Endodermal cell (in vitro differentiated cells): Measurements from ENCODE around the gene WFS1. TPM values are rescaled to one million over a fixed set of nuclear protein-coding genes. Genes with fewer than 3 reads are reported as not detected.

Experiments
- DNase-seq: peaks from one replicate; pipeline ENCODE4 v3.0.0-alpha.2; 2017
- H3K27ac ChIP-seq: 2 replicates; pipeline ENCODE4 v1.5.1; 2013; ENCODE audit warnings: mild to moderate bottlenecking, low read depth, low read length, moderate library complexity
- H3K27me3 ChIP-seq: 2 replicates; pipeline ENCODE4 v1.6.1; 2013; ENCODE audit warnings: mild to moderate bottlenecking, low read length, moderate library complexity; ENCODE audit not compliant: insufficient read depth, control insufficient read depth, poor library complexity, severe bottlenecking
- H3K36me3 ChIP-seq: 2 replicates; pipeline ENCODE4 v1.7.0; 2013; ENCODE audit warnings: mild to moderate bottlenecking, low read length, moderate library complexity; ENCODE audit not compliant: control insufficient read depth, insufficient read depth
- H3K4me1 ChIP-seq: one replicate; pipeline ENCODE4 v1.7.0; 2013; ENCODE audit warnings: low read length; ENCODE audit not compliant: control insufficient read depth, insufficient read depth
- H3K4me3 ChIP-seq: 2 replicates; pipeline ENCODE4 v1.5.1; 2013; ENCODE audit warnings: mild to moderate bottlenecking, low read length, moderate library complexity
- H3K9ac ChIP-seq: 2 replicates; pipeline ENCODE4 v1.6.1; 2013; ENCODE audit warnings: mild to moderate bottlenecking, low read length, moderate library complexity; ENCODE audit not compliant: poor library complexity, severe bottlenecking; ENCODE audit errors: extremely low read depth
- H3K9me3 ChIP-seq: 2 replicates; pipeline ENCODE4 v1.6.1; 2013; ENCODE audit warnings: mild to moderate bottlenecking, low read length, moderate library complexity; ENCODE audit not compliant: control insufficient read depth
- H3K27ac Mint-ChIP-seq: 2 replicates; pipeline ENCODE4 v1.8.0; 2020; ENCODE audit warnings: mixed read lengths
- H3K27me3 Mint-ChIP-seq: 2 replicates; pipeline ENCODE4 v1.8.0; 2021; ENCODE audit warnings: mild to moderate bottlenecking, mixed read lengths; ENCODE audit not compliant: insufficient read depth
- H3K36me3 Mint-ChIP-seq: 2 replicates; pipeline ENCODE4 v1.8.0; 2020; ENCODE audit warnings: low read depth, mixed read lengths
- H3K4me1 Mint-ChIP-seq: 2 replicates; pipeline ENCODE4 v1.8.0; 2020; ENCODE audit warnings: mixed read lengths
- H3K4me3 Mint-ChIP-seq: 2 replicates; pipeline ENCODE4 v1.8.0; 2020; ENCODE audit warnings: mild to moderate bottlenecking, moderate library complexity, mixed read lengths
- H3K9me3 Mint-ChIP-seq: 2 replicates; pipeline ENCODE4 v1.8.0; 2020; ENCODE audit warnings: mild to moderate bottlenecking, mixed read lengths
- CTCF ChIP-seq: fragments of 200-600 bp; sonication (generic); conservative IDR thresholded peaks from 2 replicates; pipeline ENCODE4 v1.5.0; 2021; ENCODE audit warnings: antibody characterized with exemption, mild to moderate bottlenecking
- WGBS, 2 experiments: methylation state at CpG; one replicate each; pipeline versions ENCODE4 v1.1.5 to v1.1.7; 2013; ENCODE audit warnings: missing lambda C conversion rate in 2 of 2, mixed read lengths in 1 of 2; ENCODE audit not compliant: insufficient coverage in 1 of 2, insufficient read length in 1 of 2; 5-methylcytosine and 5-hydroxymethylcytosine counted together
- total RNA-seq, 2 donors: library from RNA; stranded (reverse); fragmentation: NEBNext Ultra II Directional in 1 of 2; extraction: Animal tissue kit (Norgen Biotek cat#: 25700) in 1 of 2; gene quantifications; 2 replicates in 1 of 2; 3 replicates in 1 of 2; pipeline ENCODE4 v1.2.1, GENCODE V29; 2021

The WFS1 gene
- total RNA-seq, 2 donors from 2014 or later: 25.3 to 26.1 TPM

- Histone ChIP-seq H3K27ac (no peak overlapping the region), H3K9ac (no peak overlapping the region), H3K27me3 (no peaks in the 10 kb centered on the region), H3K4me1 (no peaks in the 10 kb centered on the region), H3K4me3 (no peak overlapping the region), H3K36me3 (peaks cover 8% of the 10 kb centered on the region), H3K9me3 (no peaks in the 10 kb centered on the region)
- Mint-ChIP-seq H3K36me3 (peaks cover 36% of the 10 kb centered on the region), H3K9me3 (no peaks in the 10 kb centered on the region), H3K27me3 (peaks cover 9% of the 10 kb centered on the region), H3K4me1 (no peaks in the 10 kb centered on the region), H3K27ac (no peak overlapping the region), H3K4me3 (no peak overlapping the region)
- WGBS, 2 experiments: 95 to 97% methylated on average over 41 to 55 of the region's 55 CpGs
- DNase-seq: no peak
- TF ChIP-seq CTCF: no peak
Observed at GRCh38 chr4:6301732-6302442, 32.2 kb downstream of the WFS1 start.

GRCh38 chr4:6302869-6303268 lies 33.2 kb downstream of the WFS1 start:
- H3K27me3 Mint-ChIP-seq: peaks cover 9% of the 10 kb centered on the region
- no peak overlapping the region for H3K27ac Mint-ChIP-seq
- H3K36me3 ChIP-seq: peaks cover 8% of the 10 kb centered on the region
- no peak for TF ChIP-seq CTCF
- no peaks in the 10 kb centered on the region for H3K4me1 Mint-ChIP-seq
- no peak overlapping the region for H3K4me3 ChIP-seq
- H3K9me3 Mint-ChIP-seq: no peaks in the 10 kb centered on the region
- 83 to 85% methylated on average over 2 to 6 of the region's 6 CpGs for WGBS, 2 experiments
- no peak overlapping the region for H3K9ac ChIP-seq
- no peak for DNase-seq
- H3K4me1 ChIP-seq: no peaks in the 10 kb centered on the region
- H3K4me3 Mint-ChIP-seq: no peak overlapping the region
- no peaks in the 10 kb centered on the region for H3K9me3 ChIP-seq
- H3K36me3 Mint-ChIP-seq: peaks cover 26% of the 10 kb centered on the region
- no peaks in the 10 kb centered on the region for H3K27me3 ChIP-seq
- H3K27ac ChIP-seq: no peak overlapping the region

GRCh38 chr4:6303943-6304342 lies 34.3 kb downstream of the WFS1 start:
- no peak for TF ChIP-seq CTCF
- Mint-ChIP-seq H3K4me1 (no peaks in the 10 kb centered on the region), H3K4me3 (no peak overlapping the region), H3K36me3 (peaks cover 26% of the 10 kb centered on the region), H3K9me3 (peaks cover 5% of the 10 kb centered on the region), H3K27ac (no peak overlapping the region), H3K27me3 (peaks cover 15% of the 10 kb centered on the region)
- Histone ChIP-seq H3K9me3 (no peaks in the 10 kb centered on the region), H3K4me1 (no peaks in the 10 kb centered on the region), H3K27ac (no peak overlapping the region), H3K27me3 (no peaks in the 10 kb centered on the region), H3K36me3 (peaks cover 8% of the 10 kb centered on the region), H3K9ac (no peak overlapping the region), H3K4me3 (no peak overlapping the region)
- no peak for DNase-seq
- 94 to 96% methylated on average over 10 to 12 of the region's 12 CpGs for WGBS, 2 experiments
